Astrocyte (in vitro differentiated cells and primary cell): ENCODE results near the gene REEP1.

Source experiments
- CTCF ChIP-seq: IDR thresholded peaks from 2 replicates; pipeline ENCODE4 v1.5.1; 2011; ENCODE audit warnings: low read depth, mild to moderate bottlenecking, inconsistent platforms, low read length, moderate library complexity; ENCODE audit not compliant: insufficient read depth
- EZH2 ChIP-seq: IDR thresholded peaks from 2 replicates; pipeline ENCODE4 v1.6.1; 2012; ENCODE audit warnings: mild to moderate bottlenecking, low read length, inconsistent platforms; ENCODE audit not compliant: insufficient read depth

- TF ChIP-seq CTCF (no peak), EZH2 (no peak)
These were observed 141.5 kb downstream of the REEP1 start for GRCh38 chr2:86195808-86196387.
